ENCODE measurements around the gene KIAA1755.

GRCh38 chr20:38221119-38221589, 39.4 kb downstream of the KIAA1755 start:
- peak; percentile 43; the same call in 1 of the 2 replicates for TF ChIP-seq POLR2A (IDR thresholded peaks at IDR 0.05; ENCODE audit: low read depth, low read length)
- 0 out of 2 replicates have a peak, but pooled peaks have one; percentile 22 for TF ChIP-seq MAZ (IDR thresholded peaks at IDR 0.05; ENCODE audit: borderline replicate concordance, low read depth, low read length)
- peak; percentile 89 for TF ChIP-seq CTCF (conservative IDR thresholded peaks at IDR 0.05; ENCODE audit: low read depth, low read length)
- peak; percentile 98 for TF ChIP-seq SMC3 (IDR thresholded peaks at IDR 0.05; ENCODE audit: low read depth, low read length)
- peak; percentile 95 for TF ChIP-seq RAD21 (IDR thresholded peaks at IDR 0.05; ENCODE audit: low read length)
- TF ChIP-seq CHD1 (IDR thresholded peaks at IDR 0.05; ENCODE audit: low read depth, low read length), result no peak
- no peak for TF ChIP-seq BHLHE40 (IDR thresholded peaks at IDR 0.05; ENCODE audit: low read depth, low read length)
- no peak for TF ChIP-seq ELK1 (IDR thresholded peaks at IDR 0.05; ENCODE audit: borderline replicate concordance, low read depth, low read length)
- TF ChIP-seq CEBPB (IDR thresholded peaks at IDR 0.05; ENCODE audit: low read depth, low read length), result no peak
- no peak for TF ChIP-seq RCOR1 (IDR thresholded peaks at IDR 0.05; ENCODE audit: insufficient replicate concordance, low read length)
- no peak for TF ChIP-seq NFE2L2 (IDR thresholded peaks at IDR 0.05; ENCODE audit: low read depth, low read length)

Measured in IMR-90 (cell line).